ENCODE data around the gene CHTF8. TPM values are rescaled to one million over a fixed set of nuclear protein-coding genes. Genes with fewer than 3 reads are reported as not detected.

CHTF8 gene, protein sequence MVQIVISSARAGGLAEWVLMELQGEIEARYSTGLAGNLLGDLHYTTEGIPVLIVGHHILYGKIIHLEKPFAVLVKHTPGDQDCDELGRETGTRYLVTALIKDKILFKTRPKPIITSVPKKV
- 100 to 1,000 TPM; 118 to 133 TPM for total RNA-seq

DNA sequence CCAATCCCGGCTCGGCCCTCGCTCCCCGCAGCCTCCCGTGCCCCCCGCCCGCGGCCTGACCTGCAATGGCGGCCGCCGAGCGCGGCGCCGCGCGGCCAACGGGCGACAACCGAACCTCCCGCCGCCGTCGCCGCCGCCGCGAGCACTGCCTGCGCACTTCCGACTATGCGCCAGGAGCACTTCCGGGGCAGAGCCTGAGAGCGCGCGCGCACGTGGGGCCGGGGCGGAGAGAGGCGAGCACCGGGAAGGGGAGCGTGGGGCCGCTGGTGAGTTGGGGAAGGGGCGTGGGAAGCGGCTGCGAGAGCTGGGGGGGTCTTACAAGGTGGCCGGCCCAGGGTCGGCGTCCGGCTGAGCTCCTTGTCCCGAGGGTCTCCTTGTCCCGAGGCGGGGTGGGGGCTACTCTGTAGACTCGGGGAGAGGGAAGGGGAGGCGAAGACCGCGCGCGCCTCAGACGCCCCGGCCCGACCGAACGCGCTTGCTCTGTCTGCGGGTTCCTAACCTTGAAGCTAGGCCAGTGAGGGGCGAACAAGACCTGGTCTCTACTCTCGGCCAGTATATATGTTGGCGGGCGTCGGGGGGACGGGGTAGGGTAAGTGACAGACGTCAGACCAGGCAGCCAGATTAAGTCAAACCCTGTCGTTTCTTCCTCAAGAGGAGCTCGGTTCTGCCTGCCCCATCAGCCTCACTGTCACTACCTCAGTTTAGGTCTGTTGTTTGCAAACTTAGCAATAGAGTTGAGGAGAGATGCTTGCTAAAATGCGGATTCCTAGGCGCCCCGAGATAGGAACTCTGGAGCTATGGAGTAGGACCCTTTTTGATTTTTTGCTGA lies at the start of gene CHTF8, which contains the start of gene UTP4:
CHTF8 (minus strand) TSS at position 165 of the 829 bp plus-strand sequence. CDS start 11,130 bp downstream, outside the sequence.
UTP4 (plus strand) TSS at position 226 of the 829 bp plus-strand sequence. CDS start 811 bp downstream, outside the sequence.
- peak within 1 kb of the TSS; percentile 84 to 85 for H3K27ac Mint-ChIP-seq
- H3K9me3 Mint-ChIP-seq, result no peaks in the 10 kb centered on the region
- peaks cover 32 to 41% of the 10 kb centered on the region in 2 donors for H3K4me1 Mint-ChIP-seq (ENCODE audit: low read depth in 2 of 2)
- peak within 1 kb of the TSS; percentile 92 for H3K4me3 Mint-ChIP-seq
- H3K36me3 Mint-ChIP-seq, result peaks cover 21% of the 10 kb centered on the region
- H3K27me3 Mint-ChIP-seq, result no peaks in the 10 kb centered on the region
- ATAC-seq (peak; percentile 96 to 97), DNase-seq (ENCODE audit: low spot score) (peak; percentile 91)

GRCh38 chr16:69180011-69180338 lies 47.6 kb upstream of the CHTF8 start:
- no peak for ATAC-seq
- Mint-ChIP-seq H3K27ac (no peak overlapping the region), H3K9me3 (no peaks in the 10 kb centered on the region), H3K27me3 (no peaks in the 10 kb centered on the region), H3K4me1 (ENCODE audit: low read depth in 2 of 2) (peaks cover 16% of the 10 kb centered on the region in 2 donors), H3K4me3 (no peak overlapping the region), H3K36me3 (no peaks in the 10 kb centered on the region)
- no peak for DNase-seq (ENCODE audit: low spot score)

DNA sequence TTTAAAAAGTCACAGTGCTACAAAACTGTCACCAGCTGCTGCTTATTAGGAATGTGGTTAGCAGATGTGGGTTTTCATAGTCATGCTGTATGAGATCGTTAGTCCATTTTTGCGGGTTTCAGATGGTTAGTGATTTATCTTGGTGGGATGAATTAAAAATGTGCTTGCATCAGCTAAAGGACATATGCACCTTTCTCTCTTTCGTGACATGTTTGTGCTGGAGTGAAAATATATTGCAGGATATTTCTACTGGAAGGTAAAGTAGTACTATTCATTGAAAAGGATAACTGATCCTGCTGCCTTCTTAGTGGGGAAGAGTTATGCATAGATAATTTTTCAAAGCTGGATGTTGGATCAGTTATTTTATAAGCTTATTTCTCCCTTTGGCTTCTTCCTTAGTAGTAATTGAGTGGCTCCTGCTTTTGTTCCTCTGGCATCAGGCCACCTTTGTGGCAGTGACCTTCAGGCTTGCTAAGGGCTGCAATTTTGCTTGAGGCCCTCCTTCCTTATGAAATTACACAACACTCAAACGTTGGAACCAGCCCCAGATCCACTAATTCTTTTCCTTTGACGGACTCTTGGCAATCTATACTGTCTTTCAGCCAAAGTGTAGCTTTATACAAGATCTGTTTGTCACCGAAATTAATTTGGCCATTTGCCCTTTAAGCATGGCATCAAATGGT lies 47.1 kb upstream of the CHTF8 start:
- no peak overlapping the region for H3K4me3 Mint-ChIP-seq
- no peak overlapping the region for H3K27ac Mint-ChIP-seq
- no peaks in the 10 kb centered on the region for H3K36me3 Mint-ChIP-seq
- H3K27me3 Mint-ChIP-seq, result no peaks in the 10 kb centered on the region
- no peaks in the 10 kb centered on the region for H3K9me3 Mint-ChIP-seq
- no peak for ATAC-seq
- H3K4me1 Mint-ChIP-seq (ENCODE audit: low read depth in 2 of 2), result peaks cover 11 to 13% of the 10 kb centered on the region in 2 donors
- no peak for DNase-seq (ENCODE audit: low spot score)

DNA sequence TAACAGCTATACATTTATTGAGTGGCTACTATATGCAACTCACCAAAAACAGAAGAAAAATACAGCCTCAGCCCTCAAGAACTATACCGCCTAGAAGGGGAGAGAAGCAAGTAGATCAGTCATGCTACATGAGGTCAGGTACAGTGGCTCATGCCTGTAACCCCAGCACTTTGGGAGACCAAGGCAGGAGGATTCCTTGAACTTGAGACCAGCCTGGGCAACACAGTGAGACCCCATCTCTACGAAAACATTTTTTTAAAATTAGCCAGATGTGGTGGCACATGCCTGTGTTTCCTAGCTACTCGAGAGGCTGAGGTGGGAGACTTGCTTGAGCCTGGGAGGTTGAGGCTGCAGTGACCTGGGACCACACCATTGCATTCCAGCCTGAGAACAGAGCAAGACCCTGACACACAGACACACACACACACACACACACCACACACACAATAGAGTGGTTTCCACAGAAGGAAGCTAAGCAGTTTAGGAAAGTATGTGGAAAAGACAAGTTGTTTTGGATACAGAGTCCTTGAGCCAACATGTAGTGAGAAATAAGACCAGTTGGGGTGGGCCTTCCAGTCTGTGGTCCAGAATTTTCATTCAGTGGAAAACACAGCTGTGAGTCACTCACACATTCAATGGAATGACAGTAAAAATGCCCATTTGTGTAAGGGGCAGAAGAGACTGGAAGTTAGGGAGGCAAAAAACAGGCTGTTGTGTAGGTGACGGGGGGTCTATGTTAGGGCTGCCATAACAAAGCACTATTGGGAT lies 43.8 kb upstream of the CHTF8 start:
- no peaks in the 10 kb centered on the region for H3K9me3 Mint-ChIP-seq
- no peak overlapping the region for H3K27ac Mint-ChIP-seq
- no peak overlapping the region for H3K4me3 Mint-ChIP-seq
- DNase-seq (ENCODE audit: low spot score) (no peak), ATAC-seq (no peak)
- no peaks in the 10 kb centered on the region for H3K27me3 Mint-ChIP-seq
- H3K36me3 Mint-ChIP-seq, result no peaks in the 10 kb centered on the region
- peaks cover 18 to 19% of the 10 kb centered on the region in 2 donors for H3K4me1 Mint-ChIP-seq (ENCODE audit: low read depth in 2 of 2)

- Mint-ChIP-seq H3K4me1 (ENCODE audit: low read depth in 2 of 2) (peaks cover 11 to 22% of the 10 kb centered on the region in 2 donors), H3K27ac (no peak overlapping the region), H3K4me3 (no peak overlapping the region), H3K9me3 (no peaks in the 10 kb centered on the region), H3K36me3 (peaks cover 14% of the 10 kb centered on the region), H3K27me3 (no peaks in the 10 kb centered on the region)
- ATAC-seq, result no peak
- no peak for DNase-seq (ENCODE audit: low spot score)
These were observed 39.1 kb upstream of the CHTF8 start for GRCh38 chr16:69171325-69172084.

DNA sequence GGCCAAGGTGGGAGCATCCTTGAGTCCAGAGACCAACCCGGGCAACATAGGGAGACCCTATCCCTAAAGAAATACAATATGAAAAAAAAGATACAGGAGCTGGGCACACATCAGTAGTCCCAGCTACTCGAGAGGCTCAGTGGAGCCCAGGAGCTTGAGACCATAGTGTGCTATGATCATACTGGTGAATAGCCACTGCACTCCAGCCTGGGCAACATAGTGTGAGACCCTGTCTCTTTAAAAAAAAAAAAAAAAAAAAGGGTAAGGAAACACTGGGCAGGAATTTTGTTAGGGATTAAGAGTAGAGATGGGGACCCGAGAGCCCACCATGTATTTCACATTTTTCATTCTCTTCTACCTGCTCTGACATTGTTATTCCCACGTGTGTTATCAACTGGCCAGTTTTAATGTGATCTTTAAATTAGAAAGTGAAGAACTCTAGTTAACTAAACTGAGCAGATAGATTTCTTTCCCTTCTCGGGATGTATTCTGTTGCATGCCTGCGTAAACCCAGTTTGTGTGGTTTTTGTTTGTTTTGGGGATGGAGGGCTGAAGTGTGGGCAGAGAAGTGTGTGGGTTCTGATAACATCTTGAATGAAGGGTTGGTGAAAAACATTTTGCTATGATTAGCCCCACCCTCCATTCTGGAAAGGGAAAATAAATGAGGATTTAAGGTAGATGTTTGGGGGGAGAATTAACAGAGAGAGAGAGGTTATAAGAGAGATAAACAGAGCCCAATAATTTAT lies 37.4 kb upstream of the CHTF8 start:
- no peaks in the 10 kb centered on the region for H3K9me3 Mint-ChIP-seq
- ATAC-seq (no peak), DNase-seq (ENCODE audit: low spot score) (no peak)
- H3K36me3 Mint-ChIP-seq, result peaks cover 18% of the 10 kb centered on the region
- H3K4me3 Mint-ChIP-seq, result no peak overlapping the region
- H3K4me1 Mint-ChIP-seq (ENCODE audit: low read depth in 2 of 2), result peaks cover 18 to 28% of the 10 kb centered on the region in 2 donors
- no peak overlapping the region for H3K27ac Mint-ChIP-seq
- H3K27me3 Mint-ChIP-seq, result no peaks in the 10 kb centered on the region

DNA sequence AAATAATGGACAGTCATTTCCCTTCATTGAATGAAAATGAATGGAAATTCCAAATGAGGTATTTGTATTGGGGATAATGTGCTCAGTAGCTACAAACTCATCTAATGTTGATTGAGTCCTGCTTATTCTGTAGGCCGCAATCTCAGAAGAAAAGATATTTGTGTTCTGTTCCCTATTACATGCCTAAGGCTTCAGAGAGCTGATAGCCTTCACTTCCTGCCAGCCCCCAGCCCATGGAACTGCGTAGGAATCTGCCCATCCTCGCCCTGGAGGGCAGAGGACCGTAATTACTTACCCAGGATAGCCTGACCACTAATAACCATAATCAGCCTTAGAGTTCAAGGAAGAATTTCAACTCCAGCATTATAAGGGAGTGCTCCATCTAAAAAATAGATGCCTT lies 36.7 kb upstream of the CHTF8 start:
- Mint-ChIP-seq H3K27me3 (no peaks in the 10 kb centered on the region), H3K4me1 (ENCODE audit: low read depth in 2 of 2) (peaks cover 18 to 28% of the 10 kb centered on the region in 2 donors), H3K36me3 (peaks cover 18% of the 10 kb centered on the region), H3K4me3 (no peak overlapping the region), H3K27ac (no peak overlapping the region), H3K9me3 (no peaks in the 10 kb centered on the region)
- no peak for DNase-seq (ENCODE audit: low spot score)
- ATAC-seq, result no peak

GRCh38 chr16:69166946-69167930 lies 34.9 kb upstream of the CHTF8 start:
- DNase-seq (ENCODE audit: low spot score) (no peak), ATAC-seq (no peak)
- Mint-ChIP-seq H3K4me3 (no peak overlapping the region), H3K27ac (peak overlapping the region in 1 of 2 donors; percentile 63), H3K9me3 (no peaks in the 10 kb centered on the region), H3K36me3 (peaks cover 23% of the 10 kb centered on the region), H3K4me1 (ENCODE audit: low read depth in 2 of 2) (peaks cover 10 to 21% of the 10 kb centered on the region in 2 donors), H3K27me3 (no peaks in the 10 kb centered on the region)

GRCh38 chr16:69166221-69166833 lies 33.9 kb upstream of the CHTF8 start:
- Mint-ChIP-seq H3K4me3 (peak overlapping the region; percentile 60), H3K36me3 (peaks cover 25% of the 10 kb centered on the region), H3K27me3 (no peaks in the 10 kb centered on the region), H3K4me1 (ENCODE audit: low read depth in 2 of 2) (peaks cover 10 to 21% of the 10 kb centered on the region in 2 donors), H3K27ac (peak overlapping the region in 1 of 2 donors; percentile 63), H3K9me3 (no peaks in the 10 kb centered on the region)
- ATAC-seq, result peak; percentile 56 to 72
- no peak for DNase-seq (ENCODE audit: low spot score)

DNA sequence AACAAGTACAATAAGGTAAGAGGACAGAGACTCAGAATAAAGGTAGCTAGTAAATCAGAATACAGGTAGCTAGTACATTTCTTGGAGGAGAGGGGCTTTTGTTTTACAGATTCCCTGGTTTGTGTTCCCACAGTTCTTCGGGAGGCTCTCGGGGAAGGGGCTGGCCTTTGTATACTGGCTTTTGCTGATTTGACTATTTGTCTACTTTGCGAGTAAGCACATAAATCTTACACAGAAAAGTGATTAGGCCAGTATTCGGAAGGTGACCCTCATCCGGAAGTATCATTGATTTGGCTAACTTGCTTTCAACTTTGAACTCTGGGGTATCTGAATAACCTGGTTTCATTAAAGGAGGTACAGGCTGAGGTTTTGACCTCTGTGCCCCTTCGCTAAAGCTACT lies 33.2 kb upstream of the CHTF8 start:
- peaks cover 10 to 21% of the 10 kb centered on the region in 2 donors for H3K4me1 Mint-ChIP-seq (ENCODE audit: low read depth in 2 of 2)
- H3K4me3 Mint-ChIP-seq, result no peak overlapping the region
- no peak for ATAC-seq
- no peaks in the 10 kb centered on the region for H3K9me3 Mint-ChIP-seq
- H3K36me3 Mint-ChIP-seq, result peaks cover 30% of the 10 kb centered on the region
- no peaks in the 10 kb centered on the region for H3K27me3 Mint-ChIP-seq
- H3K27ac Mint-ChIP-seq, result no peak overlapping the region
- DNase-seq (ENCODE audit: low spot score), result no peak

DNA sequence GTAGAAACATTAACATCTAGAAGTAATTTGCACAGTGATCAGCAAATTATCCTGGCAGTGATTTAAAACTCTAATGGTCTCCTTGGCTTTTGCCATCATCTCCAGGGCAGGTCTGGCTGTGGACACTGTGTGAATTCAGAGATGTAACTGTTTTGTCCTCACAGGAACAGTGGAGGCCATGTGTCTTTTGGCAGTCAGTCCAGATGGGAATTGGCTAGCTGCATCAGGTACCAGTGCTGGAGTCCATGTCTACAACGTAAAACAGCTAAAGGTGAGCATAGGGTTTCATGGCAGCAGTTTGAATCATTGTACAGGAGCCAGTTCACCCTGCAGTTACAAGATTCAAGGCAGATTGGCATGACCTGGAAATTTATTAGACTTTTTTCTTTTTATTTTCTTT lies 27.8 kb upstream of the CHTF8 start:
- Mint-ChIP-seq H3K36me3 (peaks cover 34% of the 10 kb centered on the region), H3K4me3 (no peak overlapping the region), H3K27me3 (no peaks in the 10 kb centered on the region), H3K4me1 (ENCODE audit: low read depth in 2 of 2) (no peaks in the 10 kb centered on the region), H3K9me3 (no peaks in the 10 kb centered on the region), H3K27ac (no peak overlapping the region)
- ATAC-seq, result no peak
- DNase-seq (ENCODE audit: low spot score), result no peak

All from natural killer cell treated with Interleukin-12 subunit alpha and Interleukin-12 subunit beta and Interleukin-15 and Interleukin-18, amount 100 ng/mL, for 72 hours (primary cell).